K562 (cell line): ENCODE measurements around the gene FAM118B. TPM values are rescaled to one million over a fixed set of nuclear protein-coding genes. Genes with fewer than 3 reads are reported as not detected.

Source experiments
- ATAC-seq: fragments of 200-7000 bp; cut with Tn5 transposase; 3 replicates; pipeline ENCODE4 v1.9.1; 2020; ENCODE audit warnings: moderate library complexity
- BruUV-seq: library from RNA; stranded (reverse); fragments of 400-500 nt; replicated peaks from 2 replicates; lab custom pipeline; 2021; lab: Mats Ljungman, UMichigan
- CTCF ChIA-PET: fragments of 300-600 bp; formaldehyde crosslinking; extraction: SDS; loops from one replicate; lab custom pipeline; 2021; ENCODE audit warnings: low intra/inter-chr PET ratio; lab: Yijun Ruan, JAX
- POLR2A ChIA-PET: fragments of 300-600, 350-650 bp; sonication (Branson Sonifier 250); formaldehyde crosslinking; extraction: SDS; loops from one replicate; lab custom pipeline; 2021; ENCODE audit warnings: antibody characterized with exemption, inconsistent platforms; lab: Yijun Ruan, JAX
- DNase-seq, 4 experiments: peaks; one replicate each; pipeline versions ENCODE4 v3.0.0 to v3.0.0-alpha.2; 2011 to 2018; ENCODE audit warnings: low spot score in 3 of 4, mixed read lengths in 3 of 4; ENCODE audit errors: extremely low read depth in 1 of 4
- FAIRE-seq: peaks from 2 replicates; lab custom pipeline; 2011; peaks lifted over from hg19 to GRCh38; lab: Jason Lieb, UNC
- H2AFZ ChIP-seq: 2 replicates; pipeline ENCODE4 v1.6.0; 2011; ENCODE audit warnings: low read depth, low read length, control low read depth, inconsistent platforms
- H3K27ac ChIP-seq: fragments of 200-600 bp; 3 replicates; pipeline ENCODE4 v1.8.0; 2011; ENCODE audit warnings: low read depth, mild to moderate bottlenecking, control low read depth, inconsistent platforms, low read length, moderate library complexity, mixed read lengths; ENCODE audit errors: extremely low read depth
- H3K27me3 ChIP-seq, 2 experiments: fragments of 300-600 bp in 1 of 2; 2 replicates in 1 of 2; 3 replicates in 1 of 2; pipeline versions ENCODE4 v1.6.0 to v1.8.0; 2011; ENCODE audit warnings: inconsistent platforms in 2 of 2, low read length in 2 of 2, mild to moderate bottlenecking in 1 of 2, mixed read lengths in 1 of 2, moderate library complexity in 1 of 2; ENCODE audit not compliant: control insufficient read depth in 2 of 2, insufficient read depth in 2 of 2
- H3K36me3 ChIP-seq: fragments of 300-600 bp; 3 replicates; pipeline ENCODE4 v1.8.0; 2011; ENCODE audit warnings: mild to moderate bottlenecking, low read length, inconsistent platforms; ENCODE audit not compliant: control insufficient read depth, insufficient read depth
- H3K4me1 ChIP-seq, 2 experiments: fragments of 200-600 bp in 1 of 2; replicated peaks in 1 of 2; 2 replicates in 1 of 2; 3 replicates in 1 of 2; pipeline versions ENCODE4 v1.5.1 to v1.8.0; 2011; ENCODE audit warnings: inconsistent platforms in 2 of 2, low read length in 2 of 2, mild to moderate bottlenecking in 1 of 2, mixed read lengths in 1 of 2, moderate library complexity in 1 of 2; ENCODE audit not compliant: control insufficient read depth in 2 of 2, insufficient read depth in 2 of 2
- H3K4me2 ChIP-seq: 2 replicates; pipeline ENCODE4 v1.6.1; 2011; ENCODE audit warnings: low read length, control low read depth, inconsistent platforms, mixed read lengths; ENCODE audit not compliant: insufficient read depth
- H3K4me3 ChIP-seq: fragments of 200-600 bp; sonication (generic), shearing (Covaris generic); 2 replicates; pipeline ENCODE4 v1.5.1; 2016; ENCODE audit warnings: control low read depth, inconsistent platforms
- H3K79me2 ChIP-seq: fragments of 200-600 bp; 3 replicates; pipeline ENCODE4 v1.8.0; 2011; ENCODE audit warnings: low read length, inconsistent platforms; ENCODE audit not compliant: control insufficient read depth, insufficient read depth
- H3K9ac ChIP-seq, 2 experiments: 2 replicates each; pipeline versions ENCODE4 v1.6.0 to v1.6.1; 2011; ENCODE audit warnings: low read depth in 2 of 2, low read length in 2 of 2, control low read depth in 1 of 2, inconsistent platforms in 1 of 2, mild to moderate bottlenecking in 1 of 2, mixed read lengths in 1 of 2; ENCODE audit not compliant: insufficient read depth in 1 of 2
- H3K9me1 ChIP-seq: one replicate; pipeline ENCODE4 v1.6.0; 2011; ENCODE audit warnings: inconsistent platforms, mild to moderate bottlenecking, low read length, moderate library complexity; ENCODE audit not compliant: control insufficient read depth, insufficient read depth
- H3K9me3 ChIP-seq: replicated peaks from 2 replicates; pipeline ENCODE4 v1.5.1; 2011; ENCODE audit warnings: low read depth, low read length, inconsistent platforms; ENCODE audit not compliant: control insufficient read depth, insufficient read depth
- H4K20me1 ChIP-seq: replicated peaks from 2 replicates; pipeline ENCODE4 v1.6.1; 2011; ENCODE audit warnings: low read length, inconsistent platforms, mixed read lengths; ENCODE audit not compliant: control insufficient read depth, insufficient read depth
- ARID2 ChIP-seq: fragments of 450-650 bp; IDR thresholded peaks from 2 replicates; pipeline ENCODE4 v1.6.1; 2017; ENCODE audit warnings: antibody characterized with exemption, mild to moderate bottlenecking
- ATF2 ChIP-seq: sonication (generic); formaldehyde crosslinking; IDR thresholded peaks from 2 replicates; pipeline ENCODE4 v1.8.1; 2022; ENCODE audit warnings: missing genetic modification reagents
- CBFB ChIP-seq: sonication (generic); formaldehyde crosslinking; IDR thresholded peaks from 2 replicates; pipeline ENCODE4 v1.4.0; 2020; ENCODE audit warnings: mild to moderate bottlenecking, missing genetic modification reagents
- CHD1 ChIP-seq: fragments of 200-600 bp; sonication (generic); IDR thresholded peaks from one replicate; pipeline ENCODE4 v1.6.1; 2012; ENCODE audit warnings: mild to moderate bottlenecking, moderate library complexity, low read length, inconsistent platforms
- DACH1 ChIP-seq: fragments of 450-650 bp; IDR thresholded peaks from 2 replicates; pipeline ENCODE4 v1.6.1; 2018; ENCODE audit not compliant: partially characterized antibody
- ELF1 ChIP-seq: fragments of 200-800 bp; sonication (Bioruptor generic); IDR thresholded peaks from 2 replicates; pipeline ENCODE4 v1.6.1; 2016; ENCODE audit warnings: missing genetic modification characterization, missing compliant biosample characterization
- GTF2E2 ChIP-seq: fragments of 200-800 bp; sonication (Bioruptor generic); IDR thresholded peaks from 2 replicates; pipeline ENCODE4 v1.6.1; 2016; ENCODE audit warnings: missing genetic modification characterization, missing compliant biosample characterization
- MAFG ChIP-seq: fragments of 450-650 bp; conservative IDR thresholded peaks from 2 replicates; pipeline ENCODE4 v1.6.1; 2016; ENCODE audit warnings: missing genetic modification characterization, missing compliant biosample characterization
- RBFOX2 ChIP-seq: fragments of 200-400 bp; formaldehyde crosslinking; IDR thresholded peaks from 2 replicates; pipeline ENCODE4 v1.6.1; 2017; ENCODE audit warnings: low read depth, mild to moderate bottlenecking, low read length, moderate library complexity
- TEAD2 ChIP-seq: fragments of 450-650 bp; IDR thresholded peaks from 2 replicates; pipeline ENCODE4 v1.6.1; 2016; ENCODE audit warnings: missing genetic modification characterization, control low read depth, missing compliant biosample characterization
- WGBS: fragments of 100-300 bp; shearing (Covaris generic); methylation state at CpG from one replicate; pipeline ENCODE4 v1.1.6; 2016; ENCODE audit warnings: low coverage, mixed read lengths; ENCODE audit not compliant: insufficient coverage; ENCODE audit errors: missing lambda C conversion rate; 5-methylcytosine and 5-hydroxymethylcytosine counted together
- in situ Hi-C: fragments of 300-500 bp; cut with MboI; formaldehyde crosslinking; loops from 4 replicates; pipeline ENCODE4 v1.15.0; 2018; ENCODE audit warnings: inconsistent platforms, mixed read lengths
- intact Hi-C: fragments of 100-400 bp; cut with micrococcal nuclease; formaldehyde crosslinking; loops from 2 replicates; pipeline ENCODE4 v1.14.2; 2022
- polyA plus RNA-seq, 8 experiments: library from polyadenylated mRNA; depleted of rRNA in 4 of 8; stranded (reverse) in 5 of 8; unstranded in 3 of 8; fragments of >200 nt; fragmentation: Nextera tagmentation in 2 of 8; fragmentation: Illumina TruSeq in 1 of 8; extraction: Ambion mirVana in 2 of 8; extraction: Trizol in 1 of 8; gene quantifications; 2 replicates each; pipeline versions ENCODE4 v1.2.1 to v1.2.3, GENCODE V29; 2011 to 2014; ENCODE audit warnings: inconsistent platforms in 1 of 8, missing spikeins in 1 of 8
- total RNA-seq, 7 experiments: library from RNA; depleted of rRNA in 6 of 7; stranded (reverse); fragments of >200 nt in 6 of 7; fragmentation: Illumina TruSeq in 2 of 7; extraction: Trizol in 2 of 7; gene quantifications; 2 replicates each; pipeline versions ENCODE4 v1.2.1 to v1.2.3, GENCODE V29; 2011 to 2021; ENCODE audit warnings: low replicate concordance in 1 of 7
- TF ChIP-seq, protein P1 (sequence below): fragments of 150-350 bp; conservative IDR thresholded peaks from 2 replicates; pipeline ENCODE4 v1.6.1; 2014; ENCODE audit warnings: low read length
- TF ChIP-seq, protein P2 (sequence below): IDR thresholded peaks from 2 replicates; pipeline ENCODE4 v1.6.1; 2014; ENCODE audit warnings: antibody characterized with exemption
- TF ChIP-seq, protein P3 (sequence below): IDR thresholded peaks from 2 replicates; pipeline ENCODE4 v1.6.1; 2012; ENCODE audit warnings: low read depth, low read length, improper control_type of control experiment, borderline replicate concordance

Gene FAM118B
- total and polyA plus RNA-seq, 9 of the 15 experiments (the other 6 are each of a cell fraction or from before 2014, with no cell fraction given): 12.0 to 49.0 (median 22.1) TPM

DNA sequence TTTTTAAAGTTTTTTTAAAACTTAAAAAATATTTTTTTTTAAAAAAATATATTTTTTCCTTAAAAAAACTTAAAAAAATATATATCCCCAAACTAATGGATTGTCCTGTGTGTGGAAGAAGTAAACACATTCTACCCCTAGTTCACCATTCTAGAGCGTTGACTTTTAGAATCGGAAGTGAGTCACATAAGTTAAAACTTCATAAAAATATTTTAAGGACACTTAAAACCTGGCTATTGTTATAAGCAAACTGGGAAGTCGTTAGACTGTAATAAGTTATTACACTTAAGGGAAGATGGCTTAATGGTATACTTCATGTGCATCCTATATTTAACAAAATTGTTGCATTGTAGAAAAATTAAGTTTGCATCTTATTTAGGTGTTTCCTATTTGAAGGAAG, 21.1 kb downstream of the FAM118B start:
- Histone ChIP-seq H4K20me1 (no peaks in the 10 kb centered on the region), H2AFZ (no peak overlapping the region), H3K27ac (no peak overlapping the region), H3K9me3 (no peaks in the 10 kb centered on the region), H3K79me2 (0 out of 3 replicates have a peak, but pooled peaks cover 2% of the 10 kb centered on the region), H3K36me3 (peaks cover 21% of the 10 kb centered on the region), H3K9me1 (no peaks in the 10 kb centered on the region), H3K4me2 (no peak overlapping the region), H3K4me1 (no peaks in the 10 kb centered on the region), H3K27me3 (no peaks in the 10 kb centered on the region), H3K4me3 (no peak overlapping the region), H3K9ac (no peak overlapping the region)
- ChIA-PET CTCF (no interaction called here), POLR2A (no interaction called here)
- 81% methylated on average over 3 of the region's 3 CpGs for WGBS
- in situ Hi-C loops (no loop called here), intact Hi-C loops (no loop called here)
- BruUV-seq: no TSS peak
- ATAC-seq (no peak), DNase-seq (no peak), FAIRE-seq (no peak)
- TF ChIP-seq ARID2 (no peak), RBFOX2 (no peak), GTF2E2 (tag) (no peak), CBFB (CRISPR knock-in tag) (no peak), ATF2 (CRISPR knock-in tag) (no peak), CHD1 (no peak), TEAD2 (tag) (no peak), MAFG (tag) (no peak), ELF1 (tag) (no peak), DACH1 (no peak)
- TF ChIP-seq, protein P1, sequence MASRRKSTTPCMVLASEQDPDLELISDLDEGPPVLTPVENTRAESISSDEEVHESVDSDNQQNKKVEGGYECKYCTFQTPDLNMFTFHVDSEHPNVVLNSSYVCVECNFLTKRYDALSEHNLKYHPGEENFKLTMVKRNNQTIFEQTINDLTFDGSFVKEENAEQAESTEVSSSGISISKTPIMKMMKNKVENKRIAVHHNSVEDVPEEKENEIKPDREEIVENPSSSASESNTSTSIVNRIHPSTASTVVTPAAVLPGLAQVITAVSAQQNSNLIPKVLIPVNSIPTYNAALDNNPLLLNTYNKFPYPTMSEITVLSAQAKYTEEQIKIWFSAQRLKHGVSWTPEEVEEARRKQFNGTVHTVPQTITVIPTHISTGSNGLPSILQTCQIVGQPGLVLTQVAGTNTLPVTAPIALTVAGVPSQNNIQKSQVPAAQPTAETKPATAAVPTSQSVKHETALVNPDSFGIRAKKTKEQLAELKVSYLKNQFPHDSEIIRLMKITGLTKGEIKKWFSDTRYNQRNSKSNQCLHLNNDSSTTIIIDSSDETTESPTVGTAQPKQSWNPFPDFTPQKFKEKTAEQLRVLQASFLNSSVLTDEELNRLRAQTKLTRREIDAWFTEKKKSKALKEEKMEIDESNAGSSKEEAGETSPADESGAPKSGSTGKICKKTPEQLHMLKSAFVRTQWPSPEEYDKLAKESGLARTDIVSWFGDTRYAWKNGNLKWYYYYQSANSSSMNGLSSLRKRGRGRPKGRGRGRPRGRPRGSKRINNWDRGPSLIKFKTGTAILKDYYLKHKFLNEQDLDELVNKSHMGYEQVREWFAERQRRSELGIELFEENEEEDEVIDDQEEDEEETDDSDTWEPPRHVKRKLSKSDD: no peak
- TF ChIP-seq, protein P2, sequence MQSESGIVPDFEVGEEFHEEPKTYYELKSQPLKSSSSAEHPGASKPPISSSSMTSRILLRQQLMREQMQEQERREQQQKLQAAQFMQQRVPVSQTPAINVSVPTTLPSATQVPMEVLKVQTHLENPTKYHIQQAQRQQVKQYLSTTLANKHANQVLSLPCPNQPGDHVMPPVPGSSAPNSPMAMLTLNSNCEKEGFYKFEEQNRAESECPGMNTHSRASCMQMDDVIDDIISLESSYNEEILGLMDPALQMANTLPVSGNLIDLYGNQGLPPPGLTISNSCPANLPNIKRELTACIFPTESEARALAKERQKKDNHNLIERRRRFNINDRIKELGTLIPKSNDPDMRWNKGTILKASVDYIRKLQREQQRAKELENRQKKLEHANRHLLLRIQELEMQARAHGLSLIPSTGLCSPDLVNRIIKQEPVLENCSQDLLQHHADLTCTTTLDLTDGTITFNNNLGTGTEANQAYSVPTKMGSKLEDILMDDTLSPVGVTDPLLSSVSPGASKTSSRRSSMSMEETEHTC: no peak
- TF ChIP-seq, protein P3, sequence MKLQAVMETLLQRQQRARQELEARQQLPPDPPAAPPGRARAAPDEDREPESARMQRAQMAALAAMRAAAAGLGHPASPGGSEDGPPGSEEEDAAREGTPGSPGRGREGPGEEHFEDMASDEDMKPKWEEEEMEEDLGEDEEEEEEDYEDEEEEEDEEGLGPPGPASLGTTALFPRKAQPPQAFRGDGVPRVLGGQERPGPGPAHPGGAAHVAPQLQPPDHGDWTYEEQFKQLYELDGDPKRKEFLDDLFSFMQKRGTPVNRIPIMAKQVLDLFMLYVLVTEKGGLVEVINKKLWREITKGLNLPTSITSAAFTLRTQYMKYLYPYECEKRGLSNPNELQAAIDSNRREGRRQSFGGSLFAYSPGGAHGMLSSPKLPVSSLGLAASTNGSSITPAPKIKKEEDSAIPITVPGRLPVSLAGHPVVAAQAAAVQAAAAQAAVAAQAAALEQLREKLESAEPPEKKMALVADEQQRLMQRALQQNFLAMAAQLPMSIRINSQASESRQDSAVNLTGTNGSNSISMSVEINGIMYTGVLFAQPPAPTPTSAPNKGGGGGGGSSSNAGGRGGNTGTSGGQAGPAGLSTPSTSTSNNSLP: no peak
